ENCODE measurements around the gene E2F1.

Gene E2F1

DNA sequence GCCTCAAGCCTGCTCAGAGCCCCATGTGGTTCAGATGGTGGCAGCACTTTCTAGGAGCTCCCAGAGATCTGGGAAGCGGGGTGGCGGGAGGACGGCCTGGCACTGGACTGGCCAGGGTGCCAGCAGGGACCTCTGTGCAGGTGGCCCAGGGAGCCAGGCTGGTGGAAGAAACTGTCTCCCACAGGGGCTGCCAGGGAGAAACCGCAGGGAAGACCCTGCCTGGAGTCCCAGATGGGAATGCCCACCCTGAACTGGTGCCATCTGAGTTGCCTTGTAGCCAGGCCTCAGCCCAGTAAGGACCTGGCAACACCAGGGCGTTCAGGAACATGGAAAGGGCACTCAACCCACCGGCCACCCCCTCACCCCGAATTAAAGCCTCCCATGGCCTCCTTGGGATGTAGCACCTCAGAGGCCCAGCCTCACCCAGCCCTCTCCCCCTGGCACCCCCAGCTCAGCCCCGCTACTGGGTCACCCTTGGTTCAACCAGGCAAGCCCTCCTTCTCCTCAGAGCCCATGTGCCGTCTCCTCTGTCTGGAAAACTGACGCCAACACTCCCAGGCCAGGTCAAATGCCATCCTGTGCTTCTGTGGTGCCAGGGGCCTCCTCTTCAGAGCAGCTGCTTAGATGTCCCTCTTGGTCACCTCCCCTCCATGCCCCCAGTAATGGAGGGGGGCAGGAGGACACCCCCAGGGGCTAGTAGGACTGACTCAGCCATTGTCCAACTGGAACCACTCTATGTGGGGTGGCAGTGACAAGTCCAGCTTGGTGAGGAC lies 30.0 kb downstream of the E2F1 start:
- peak overlapping the region; percentile 99 for H3K27ac ChIP-seq
- TF ChIP-seq, protein P1, sequence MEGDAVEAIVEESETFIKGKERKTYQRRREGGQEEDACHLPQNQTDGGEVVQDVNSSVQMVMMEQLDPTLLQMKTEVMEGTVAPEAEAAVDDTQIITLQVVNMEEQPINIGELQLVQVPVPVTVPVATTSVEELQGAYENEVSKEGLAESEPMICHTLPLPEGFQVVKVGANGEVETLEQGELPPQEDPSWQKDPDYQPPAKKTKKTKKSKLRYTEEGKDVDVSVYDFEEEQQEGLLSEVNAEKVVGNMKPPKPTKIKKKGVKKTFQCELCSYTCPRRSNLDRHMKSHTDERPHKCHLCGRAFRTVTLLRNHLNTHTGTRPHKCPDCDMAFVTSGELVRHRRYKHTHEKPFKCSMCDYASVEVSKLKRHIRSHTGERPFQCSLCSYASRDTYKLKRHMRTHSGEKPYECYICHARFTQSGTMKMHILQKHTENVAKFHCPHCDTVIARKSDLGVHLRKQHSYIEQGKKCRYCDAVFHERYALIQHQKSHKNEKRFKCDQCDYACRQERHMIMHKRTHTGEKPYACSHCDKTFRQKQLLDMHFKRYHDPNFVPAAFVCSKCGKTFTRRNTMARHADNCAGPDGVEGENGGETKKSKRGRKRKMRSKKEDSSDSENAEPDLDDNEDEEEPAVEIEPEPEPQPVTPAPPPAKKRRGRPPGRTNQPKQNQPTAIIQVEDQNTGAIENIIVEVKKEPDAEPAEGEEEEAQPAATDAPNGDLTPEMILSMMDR (conservative IDR thresholded peaks at IDR 0.05): no peak

DNA sequence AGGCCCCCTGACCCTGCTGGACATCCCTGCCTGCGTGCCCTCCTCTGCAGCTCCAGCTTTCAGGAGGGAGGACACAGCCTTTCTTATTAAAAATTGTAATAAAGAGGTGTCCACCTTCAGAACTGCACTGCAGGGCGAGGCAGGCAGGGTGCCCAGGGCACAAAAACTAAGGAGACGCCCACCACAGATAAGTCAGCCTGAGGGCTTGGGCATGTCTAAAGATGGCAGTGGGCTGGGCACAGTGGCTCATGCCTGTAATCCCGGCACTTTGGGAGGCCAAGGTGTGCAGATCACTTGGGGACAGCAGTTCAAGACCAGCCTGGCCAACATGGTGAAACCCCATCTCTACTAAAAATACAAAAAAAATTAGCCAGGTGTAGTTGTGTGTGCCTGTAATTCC lies 31.0 kb downstream of the E2F1 start:
- H3K27ac ChIP-seq: peak overlapping the region; percentile 99
- TF ChIP-seq, protein P1 (conservative IDR thresholded peaks at IDR 0.05): no peak

DNA sequence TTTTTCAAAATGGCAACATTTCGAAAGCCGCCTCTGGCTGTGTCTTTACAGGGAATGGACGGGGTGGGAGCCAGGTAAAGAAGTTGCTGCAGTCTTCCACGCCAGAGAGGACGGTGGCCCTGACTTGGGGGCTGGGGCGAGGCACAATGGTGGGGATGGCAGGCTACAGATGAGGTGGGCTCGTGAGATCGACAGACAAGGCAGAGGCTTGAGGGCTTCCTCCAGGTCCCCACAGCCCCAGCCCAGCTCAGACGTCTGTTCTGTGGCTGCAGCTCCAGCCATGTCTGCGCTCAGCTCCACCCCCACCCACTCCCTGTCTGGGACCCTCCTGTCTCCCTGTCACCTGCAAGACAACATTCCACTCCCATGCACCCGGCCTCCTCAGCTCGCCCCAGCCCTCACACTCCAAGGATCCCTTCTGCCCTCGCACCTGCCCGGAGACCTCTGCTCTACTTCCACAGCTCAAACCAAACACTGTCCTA lies 31.5 kb downstream of the E2F1 start:
- TF ChIP-seq, protein P1 (conservative IDR thresholded peaks at IDR 0.05): no peak
- H3K27ac ChIP-seq: peak overlapping the region; percentile 99

DNA sequence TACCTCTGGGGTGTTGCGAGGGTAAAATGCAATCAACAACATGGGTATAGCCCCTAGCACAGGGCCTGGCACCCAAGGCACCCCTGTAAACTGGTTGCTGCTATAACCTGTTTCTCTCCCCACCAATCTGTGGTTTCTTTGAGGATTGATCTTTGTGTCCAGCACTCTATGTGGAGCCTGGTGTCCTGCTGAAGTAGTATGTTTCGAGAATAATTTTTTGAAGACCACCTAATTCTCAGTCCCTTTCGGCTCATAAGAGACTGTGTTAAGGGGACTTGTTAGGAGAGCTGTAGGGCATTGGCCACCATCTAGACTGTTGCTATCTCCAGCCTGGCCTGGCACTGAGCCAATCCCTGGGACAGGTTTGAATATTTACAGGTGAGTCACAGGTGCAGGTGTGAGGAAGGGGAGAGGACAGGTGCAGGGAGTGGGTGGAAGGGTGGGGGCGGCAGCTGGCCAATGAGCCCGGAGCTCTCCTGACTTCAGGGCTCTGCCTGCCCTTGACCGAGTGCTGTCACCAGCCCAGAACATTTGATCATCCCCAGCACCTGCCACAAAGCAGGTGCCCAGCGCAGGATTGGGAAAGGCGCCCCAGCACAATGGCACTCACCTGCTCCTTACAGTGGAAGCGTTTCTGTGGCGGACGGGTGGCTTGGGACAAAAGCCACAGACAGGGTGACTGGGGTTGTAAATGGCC lies 32.1 kb downstream of the E2F1 start:
- TF ChIP-seq, protein P1 (conservative IDR thresholded peaks at IDR 0.05): no peak
- H3K27ac ChIP-seq: peak overlapping the region; percentile 99

DNA sequence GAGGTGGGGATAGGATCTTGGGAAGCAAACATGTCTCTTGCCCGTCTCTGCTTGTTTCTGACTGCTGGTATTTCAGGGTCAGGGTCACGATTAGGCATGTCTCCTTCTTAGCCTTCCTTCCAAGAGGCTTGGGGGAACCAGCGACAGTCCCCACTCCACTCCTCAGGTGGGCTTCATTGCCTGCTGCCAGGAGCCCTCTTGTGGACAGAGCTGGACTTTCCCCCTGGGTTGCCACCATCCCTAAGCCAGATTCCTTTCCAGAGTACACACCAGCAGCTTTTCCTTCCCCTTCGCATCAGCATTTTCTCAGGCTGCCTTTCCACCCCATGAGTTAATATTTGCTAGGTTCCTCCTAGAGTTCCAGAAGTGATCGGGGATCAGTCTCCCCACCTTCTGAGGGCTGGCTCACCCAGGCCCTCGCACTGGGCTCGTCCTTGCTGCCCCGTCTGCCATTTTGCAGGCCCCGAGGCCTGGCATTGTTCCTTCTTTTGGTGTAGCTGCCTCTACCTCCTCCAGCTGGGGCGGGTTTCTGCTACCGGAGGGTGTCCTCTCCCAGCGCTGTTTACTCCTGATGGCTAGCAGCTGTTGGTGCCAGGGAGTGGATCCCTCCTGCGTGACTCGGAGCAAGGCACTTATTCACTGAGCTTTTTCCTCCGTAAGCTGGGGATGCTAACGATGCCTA lies 32.8 kb downstream of the E2F1 start:
- TF ChIP-seq, protein P1 (conservative IDR thresholded peaks at IDR 0.05): peak; percentile 91
- peak overlapping the region; percentile 99 for H3K27ac ChIP-seq

GRCh38 chr20:33651562-33652048 lies 34.6 kb downstream of the E2F1 start:
- TF ChIP-seq, protein P1 (conservative IDR thresholded peaks at IDR 0.05): no peak

More at GRCh38 chr20:33651562-33652048, 34.6 kb downstream of the E2F1 start:
- peak overlapping the region; percentile 99 for H3K27ac ChIP-seq

Data from VCaP (cell line).